Fibroblast of lung (primary cell): Measurements from ENCODE around the gene NEURL1B. TPM values are rescaled to one million over a fixed set of nuclear protein-coding genes. Genes with fewer than 3 reads are reported as not detected.
A peak's percentile ranks its signal among the peaks of the same experiment; 100 is the strongest.

Experiments
- DNase-seq, 2 donors: peaks; one replicate each; pipeline versions ENCODE4 v3.0.0 to v3.0.0-alpha.2; 2010; ENCODE audit warnings: low read depth in 2 of 2
- H2AFZ ChIP-seq: 2 replicates; pipeline ENCODE4 v1.5.1; 2012; ENCODE audit warnings: low read length, control low read depth, inconsistent platforms
- H3K27ac ChIP-seq: 2 replicates; pipeline ENCODE4 v1.5.1; 2011; ENCODE audit warnings: low read length, control low read depth; ENCODE audit not compliant: insufficient read depth
- H3K27me3 ChIP-seq: 2 replicates; pipeline ENCODE4 v1.5.1; 2011; ENCODE audit warnings: mild to moderate bottlenecking, low read length; ENCODE audit not compliant: control insufficient read depth, insufficient read depth
- H3K36me3 ChIP-seq: 2 replicates; pipeline ENCODE4 v1.5.1; 2011; ENCODE audit warnings: low read length; ENCODE audit not compliant: control insufficient read depth, insufficient read depth
- H3K4me1 ChIP-seq: 2 replicates; pipeline ENCODE4 v1.5.1; 2011; ENCODE audit warnings: low read length; ENCODE audit not compliant: control insufficient read depth, insufficient read depth; ENCODE audit errors: extremely low read depth
- H3K4me2 ChIP-seq: 2 replicates; pipeline ENCODE4 v1.5.1; 2011; ENCODE audit warnings: low read length, control low read depth; ENCODE audit not compliant: insufficient read depth; ENCODE audit errors: extremely low read depth
- H3K4me3 ChIP-seq, 4 experiments: fragments of 200-600 bp in 1 of 4; sonication (generic) in 1 of 4; replicated peaks in 1 of 4; 2 replicates each; pipeline ENCODE4 v1.5.1; 2011 to 2016; ENCODE audit warnings: low read length in 4 of 4, low read depth in 3 of 4, mild to moderate bottlenecking in 3 of 4, control low read depth in 2 of 4, inconsistent platforms in 1 of 4, mixed read lengths in 1 of 4; ENCODE audit not compliant: insufficient read depth in 1 of 4; ENCODE audit errors: control extremely low read depth in 1 of 4
- H3K79me2 ChIP-seq: 2 replicates; pipeline ENCODE4 v1.5.1; 2012; ENCODE audit warnings: mild to moderate bottlenecking, low read length, inconsistent platforms; ENCODE audit not compliant: control insufficient read depth, insufficient read depth
- H3K9ac ChIP-seq: 2 replicates; pipeline ENCODE4 v1.5.1; 2011; ENCODE audit warnings: mild to moderate bottlenecking, low read length, control low read depth; ENCODE audit not compliant: insufficient read depth
- H3K9me3 ChIP-seq: 2 replicates; pipeline ENCODE4 v1.5.1; 2012; ENCODE audit warnings: low read depth, low read length; ENCODE audit not compliant: control insufficient read depth, insufficient read depth
- H4K20me1 ChIP-seq: 2 replicates; pipeline ENCODE4 v1.5.1; 2011; ENCODE audit warnings: low read length; ENCODE audit not compliant: control insufficient read depth, insufficient read depth; ENCODE audit errors: extremely low read depth
- CTCF ChIP-seq, 2 donors: IDR thresholded peaks in 1 of 2; conservative IDR thresholded peaks in 1 of 2; 1 replicate in 1 of 2; 2 replicates in 1 of 2; pipeline ENCODE4 v1.5.1; 2011 to 2012; ENCODE audit warnings: low read length in 2 of 2, control low read depth in 1 of 2, inconsistent platforms in 1 of 2, low read depth in 1 of 2, mild to moderate bottlenecking in 1 of 2
- EZH2 ChIP-seq: IDR thresholded peaks from 2 replicates; pipeline ENCODE4 v1.5.1; 2012; ENCODE audit warnings: low read length, control low read depth, mild to moderate bottlenecking; ENCODE audit errors: missing control alignments
- polyA plus RNA-seq, 2 donors: library from polyadenylated mRNA; depleted of rRNA in 1 of 2; stranded (reverse) in 1 of 2; unstranded in 1 of 2; fragments of >200 nt; gene quantifications; 2 replicates each; pipeline ENCODE4 v1.2.1, GENCODE V29; 2011 to 2012; ENCODE audit warnings: missing spikeins in 1 of 2
- total RNA-seq: library from RNA; depleted of rRNA; stranded (reverse); fragments of >200 nt; gene quantifications from 2 replicates; pipeline ENCODE4 v1.2.1, GENCODE V29; 2014

NEURL1B gene
- total and polyA plus RNA-seq, 2 donors (not counting 1 experiment from before 2014, with no cell fraction given), result 5.0 to 6.1 TPM

DNA sequence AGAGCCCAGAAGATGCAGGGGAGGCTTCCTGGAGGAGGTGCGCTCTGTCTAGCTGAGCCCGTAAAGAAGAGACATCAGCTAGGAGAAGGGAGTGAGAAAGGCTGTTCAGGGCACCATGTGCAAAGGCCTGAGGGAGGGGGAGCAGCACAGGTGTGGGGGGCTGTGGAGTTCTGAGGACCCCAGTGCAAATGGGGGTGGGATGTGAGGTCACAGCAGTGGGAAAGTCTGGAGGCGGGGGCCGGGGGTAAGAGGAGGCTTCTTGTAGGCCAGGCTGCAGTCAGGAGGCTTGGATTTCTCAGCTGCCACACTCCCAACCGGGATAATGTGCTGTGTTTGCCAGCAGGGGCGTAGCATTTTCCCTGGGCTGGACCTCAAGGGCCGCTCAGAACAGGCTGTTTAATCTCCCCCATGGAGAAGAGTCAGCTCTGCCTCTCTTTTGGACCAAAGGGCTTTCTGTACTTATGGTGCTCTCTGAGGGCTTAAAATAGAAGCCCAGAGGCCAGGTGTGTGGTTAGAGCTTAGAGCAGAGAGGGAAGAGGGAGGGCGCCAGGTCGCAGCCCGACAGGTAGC is 5.7 kb downstream of the NEURL1B start:
- Histone ChIP-seq H4K20me1 (no peaks in the 10 kb centered on the region), H2AFZ (no peak overlapping the region), H3K36me3 (no peaks in the 10 kb centered on the region), H3K4me1 (peaks cover 9% of the 10 kb centered on the region), H3K4me2 (no peak overlapping the region), H3K79me2 (peaks cover 6% of the 10 kb centered on the region), H3K27ac (no peak overlapping the region), H3K27me3 (no peaks in the 10 kb centered on the region), H3K9ac (no peak overlapping the region), H3K9me3 (no peaks in the 10 kb centered on the region), H3K4me3 (no peak overlapping the region)
- TF ChIP-seq CTCF (conservative IDR thresholded peaks at IDR 0.05 in 1 of 2, IDR thresholded peaks at IDR 0.05 in 1 of 2; ENCODE audit: low read depth in 1 of 2, low read length in 2 of 2) (peak; percentile 48 to 52), EZH2 (no peak)
- no peak for DNase-seq

- Histone ChIP-seq H2AFZ (no peak overlapping the region), H3K9me3 (no peaks in the 10 kb centered on the region), H3K4me3 (no peak overlapping the region), H3K4me1 (peaks cover 9% of the 10 kb centered on the region), H3K4me2 (no peak overlapping the region), H3K9ac (no peak overlapping the region), H3K27me3 (no peaks in the 10 kb centered on the region), H4K20me1 (no peaks in the 10 kb centered on the region), H3K36me3 (no peaks in the 10 kb centered on the region), H3K79me2 (peaks cover 6% of the 10 kb centered on the region), H3K27ac (no peak overlapping the region)
- TF ChIP-seq EZH2, result no peak
- no peak for TF ChIP-seq CTCF (conservative IDR thresholded peaks at IDR 0.05 in 1 of 2, IDR thresholded peaks at IDR 0.05 in 1 of 2; ENCODE audit: low read depth in 1 of 2, low read length in 2 of 2)
- DNase-seq, result no peak
These were observed 6.4 kb downstream of the NEURL1B start for GRCh38 chr5:172647352-172648012.

GRCh38 chr5:172648013-172648381 is 6.9 kb downstream of the NEURL1B start:
- Histone ChIP-seq H3K4me1 (peaks cover 7% of the 10 kb centered on the region), H3K36me3 (no peaks in the 10 kb centered on the region), H4K20me1 (no peaks in the 10 kb centered on the region), H3K4me2 (no peak overlapping the region), H3K9ac (no peak overlapping the region), H3K79me2 (peaks cover 6% of the 10 kb centered on the region), H2AFZ (no peak overlapping the region), H3K9me3 (no peaks in the 10 kb centered on the region), H3K27ac (no peak overlapping the region), H3K4me3 (no peak overlapping the region), H3K27me3 (no peaks in the 10 kb centered on the region)
- TF ChIP-seq CTCF (conservative IDR thresholded peaks at IDR 0.05 in 1 of 2, IDR thresholded peaks at IDR 0.05 in 1 of 2; ENCODE audit: low read depth in 1 of 2, low read length in 2 of 2), result no peak
- DNase-seq, result no peak
